ENCODE data around the gene HOXC10. TPM values are rescaled to one million over a fixed set of nuclear protein-coding genes. Genes with fewer than 3 reads are reported as not detected.

Gene HOXC10
- total and polyA plus RNA-seq, 9 donors, result 0.15 to 15.4 (median 2.0) TPM; not detected in 2

- H3K4me1 ChIP-seq (ENCODE audit: insufficient read depth), result no peaks in the 10 kb centered on the region
- TF ChIP-seq POLR2A (IDR thresholded peaks at IDR 0.05), result no peak
- TF ChIP-seq EP300 (IDR thresholded peaks at IDR 0.05), result no peak
- no peak for TF ChIP-seq CTCF (IDR thresholded peaks at IDR 0.05)
- no peaks in the 10 kb centered on the region for H3K36me3 ChIP-seq
- no peak overlapping the region for H3K27ac ChIP-seq
- H3K9me3 ChIP-seq, result no peaks in the 10 kb centered on the region
- WGBS, 3 donors, result 13 to 43% (median 17%) methylated on average over 36 of the region's 36 CpGs
- DNase-seq, result no peak
- intact Hi-C loops (cut with DNase I), result no loop called here
- H3K4me3 ChIP-seq, result peak overlapping the region; percentile 21
- peaks cover 12% of the 10 kb centered on the region for H3K27me3 ChIP-seq
These were observed 18.4 kb upstream of the HOXC10 start for GRCh38 chr12:53966385-53967133.

- no peak overlapping the region for H3K27ac ChIP-seq
- H3K4me3 ChIP-seq, result no peak overlapping the region
- H3K36me3 ChIP-seq, result no peaks in the 10 kb centered on the region
- H3K4me1 ChIP-seq (ENCODE audit: insufficient read depth), result no peaks in the 10 kb centered on the region
- H3K9me3 ChIP-seq, result no peaks in the 10 kb centered on the region
- TF ChIP-seq POLR2A (IDR thresholded peaks at IDR 0.05) (no peak), CTCF (IDR thresholded peaks at IDR 0.05) (no peak), EP300 (IDR thresholded peaks at IDR 0.05) (no peak)
- H3K27me3 ChIP-seq, result peaks cover 11% of the 10 kb centered on the region
- intact Hi-C loops (cut with DNase I), result no loop called here
- DNase-seq, result no peak
- WGBS, 3 donors, result 33 to 46% (median 38%) methylated on average over 5 of the region's 5 CpGs
These were observed 17.5 kb upstream of the HOXC10 start for GRCh38 chr12:53967421-53967925.

- H3K9me3 ChIP-seq, result no peaks in the 10 kb centered on the region
- no peak for DNase-seq
- peaks cover 7% of the 10 kb centered on the region for H3K27me3 ChIP-seq
- peaks cover 1% of the 10 kb centered on the region for H3K4me1 ChIP-seq (ENCODE audit: insufficient read depth)
- 43 to 56% (median 44%) methylated on average over 24 of the region's 24 CpGs for WGBS, 3 donors
- intact Hi-C loops (cut with DNase I), result no loop called here
- H3K36me3 ChIP-seq, result no peaks in the 10 kb centered on the region
- no peak overlapping the region for H3K27ac ChIP-seq
- H3K4me3 ChIP-seq, result no peak overlapping the region
- no peak for TF ChIP-seq CTCF (IDR thresholded peaks at IDR 0.05)
- TF ChIP-seq POLR2A (IDR thresholded peaks at IDR 0.05), result no peak
- TF ChIP-seq EP300 (IDR thresholded peaks at IDR 0.05), result no peak
These were observed 16.5 kb upstream of the HOXC10 start for GRCh38 chr12:53968214-53969127.

GRCh38 chr12:53969588-53970259 is 15.2 kb upstream of the HOXC10 start:
- intact Hi-C loops (cut with DNase I), result no loop called here
- no peak overlapping the region for H3K27ac ChIP-seq
- TF ChIP-seq POLR2A (IDR thresholded peaks at IDR 0.05), result no peak
- TF ChIP-seq EP300 (IDR thresholded peaks at IDR 0.05), result no peak
- TF ChIP-seq CTCF (IDR thresholded peaks at IDR 0.05), result no peak
- no peaks in the 10 kb centered on the region for H3K9me3 ChIP-seq
- WGBS, 3 donors, result 17 to 32% (median 17%) methylated on average over 12 of the region's 12 CpGs
- peaks cover 2% of the 10 kb centered on the region for H3K4me1 ChIP-seq (ENCODE audit: insufficient read depth)
- H3K36me3 ChIP-seq, result no peaks in the 10 kb centered on the region
- DNase-seq, result peak in 1 of 5 donors; percentile 13
- H3K27me3 ChIP-seq, result peaks cover 6% of the 10 kb centered on the region
- no peak overlapping the region for H3K4me3 ChIP-seq

All from ovary (tissue), 9 donors.